GM12874 (cell line): ENCODE results near the gene HYDIN.

ENCODE experiments used
- CTCF ChIP-seq: IDR thresholded peaks from 2 replicates; pipeline ENCODE4 v1.5.1; 2011; ENCODE audit warnings: low read depth, mild to moderate bottlenecking, control low read depth, low read length, moderate library complexity; ENCODE audit not compliant: insufficient read depth

HYDIN gene

GRCh38 chr16:71259086-71259485 is 28.6 kb upstream of the HYDIN start:
- no peak for TF ChIP-seq CTCF

DNA sequence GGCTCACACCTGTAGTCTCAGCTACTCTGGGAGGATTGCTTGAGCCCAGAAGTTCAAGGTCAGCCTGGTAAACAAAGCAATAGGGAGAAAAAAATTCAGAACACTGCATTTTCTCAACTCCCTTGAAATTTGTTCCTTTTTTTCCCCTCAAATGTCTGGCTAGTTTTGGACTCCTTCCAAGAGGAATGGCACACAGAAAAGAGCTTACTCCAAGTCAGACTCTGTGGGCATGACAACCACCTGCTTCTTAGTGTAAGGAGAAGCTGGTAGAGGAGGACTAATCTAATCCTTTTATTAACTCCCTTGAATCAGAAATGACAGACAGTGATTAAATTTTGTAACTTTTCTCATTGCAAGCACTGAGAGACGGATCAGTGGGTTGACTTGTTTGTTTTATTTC is 27.9 kb upstream of the HYDIN start:
- TF ChIP-seq CTCF: no peak

- no peak for TF ChIP-seq CTCF
These were observed 27.2 kb upstream of the HYDIN start for GRCh38 chr16:71257768-71258167.

- no peak for TF ChIP-seq CTCF
These were observed 25.2 kb upstream of the HYDIN start for GRCh38 chr16:71255721-71256120.

GRCh38 chr16:71254832-71255525 is 24.5 kb upstream of the HYDIN start:
- no peak for TF ChIP-seq CTCF

GRCh38 chr16:71250461-71251235 is 20.1 kb upstream of the HYDIN start:
- TF ChIP-seq CTCF: no peak

- TF ChIP-seq CTCF: no peak
These were observed 18.9 kb upstream of the HYDIN start for GRCh38 chr16:71249399-71249798.
